Neural progenitor cell (in vitro differentiated cells): Measurements from ENCODE around the gene PSTPIP1. TPM values are rescaled to one million over a fixed set of nuclear protein-coding genes. Genes with fewer than 3 reads are reported as not detected.
A peak's percentile ranks its signal among the peaks of the same experiment; 100 is the strongest.

Source experiments
- DNase-seq: peaks from one replicate; pipeline ENCODE4 v3.0.0-alpha.2; 2016; ENCODE audit warnings: low spot score
- H2AFZ ChIP-seq: fragments of 200-600 bp; sonication (generic); replicated peaks from 2 replicates; pipeline ENCODE4 v1.6.1; 2016; ENCODE audit warnings: antibody characterized with exemption
- H3F3A ChIP-seq: fragments of 200-600 bp; sonication (generic); 2 replicates; pipeline ENCODE4 v1.6.1; 2016; ENCODE audit warnings: antibody characterized with exemption, low read depth
- H3K27ac ChIP-seq: fragments of 200-600 bp; sonication (generic); 2 replicates; pipeline ENCODE4 v1.5.1; 2016; ENCODE audit warnings: mild to moderate bottlenecking
- H3K27me3 ChIP-seq: fragments of 200-600 bp; sonication (generic); 2 replicates; pipeline ENCODE4 v1.6.1; 2016; ENCODE audit warnings: mild to moderate bottlenecking, moderate library complexity
- H3K36me3 ChIP-seq: fragments of 200-600 bp; sonication (generic); 2 replicates; pipeline ENCODE4 v1.5.1; 2016
- H3K4me1 ChIP-seq: fragments of 200-600 bp; sonication (generic); 2 replicates; pipeline ENCODE4 v1.6.1; 2016; ENCODE audit warnings: mixed run types
- H3K4me2 ChIP-seq: fragments of 200-600 bp; sonication (generic); 2 replicates; pipeline ENCODE4 v1.6.1; 2016
- H3K4me3 ChIP-seq: fragments of 200-600 bp; sonication (generic); 2 replicates; pipeline ENCODE4 v1.5.1; 2016
- H3K79me2 ChIP-seq: fragments of 200-600 bp; sonication (generic); 2 replicates; pipeline ENCODE4 v1.6.1; 2016; ENCODE audit warnings: low read depth
- H3K9ac ChIP-seq: fragments of 200-600 bp; sonication (generic); 2 replicates; pipeline ENCODE4 v1.6.1; 2016
- H3K9me3 ChIP-seq: fragments of 200-600 bp; sonication (generic); 2 replicates; pipeline ENCODE4 v1.5.1; 2016; ENCODE audit warnings: low read depth
- H4K20me1 ChIP-seq: fragments of 200-600 bp; sonication (generic); 2 replicates; pipeline ENCODE4 v1.6.1; 2016; ENCODE audit warnings: low read depth
- H3K27ac Mint-ChIP-seq: 3 replicates; pipeline ENCODE4 v1.8.0; 2021; ENCODE audit warnings: mixed read lengths
- H3K27me3 Mint-ChIP-seq: 2 replicates; pipeline ENCODE4 v1.8.0; 2022; ENCODE audit warnings: low read depth, mild to moderate bottlenecking, inconsistent platforms, moderate library complexity, mixed read lengths; ENCODE audit not compliant: insufficient read depth
- H3K36me3 Mint-ChIP-seq: 3 replicates; pipeline ENCODE4 v1.8.0; 2021; ENCODE audit warnings: mixed read lengths
- H3K4me1 Mint-ChIP-seq: 3 replicates; pipeline ENCODE4 v1.8.0; 2021; ENCODE audit warnings: mixed read lengths
- H3K4me3 Mint-ChIP-seq: 3 replicates; pipeline ENCODE4 v1.8.0; 2021; ENCODE audit warnings: mild to moderate bottlenecking, moderate library complexity, mixed read lengths
- H3K9me3 Mint-ChIP-seq: 3 replicates; pipeline ENCODE4 v1.8.0; 2020; ENCODE audit warnings: mixed read lengths
- CTCF ChIP-seq: fragments of 200-600 bp; sonication (generic); IDR thresholded peaks from 2 replicates; pipeline ENCODE4 v1.5.1; 2017; ENCODE audit warnings: antibody characterized with exemption, mild to moderate bottlenecking
- EZH2 ChIP-seq: fragments of 200-600 bp; sonication (generic); IDR thresholded peaks from 2 replicates; pipeline ENCODE4 v1.6.1; 2017; ENCODE audit warnings: antibody characterized with exemption, mild to moderate bottlenecking, moderate library complexity
- EZH2phosphoT487 ChIP-seq: fragments of 200-600 bp; sonication (generic); IDR thresholded peaks from 2 replicates; pipeline ENCODE4 v1.6.1; 2017; ENCODE audit warnings: antibody characterized with exemption
- total RNA-seq: library from RNA; depleted of rRNA; stranded (reverse); fragments of >200 nt; gene quantifications from 2 replicates; pipeline ENCODE4 v1.2.3, GENCODE V29; 2015; ENCODE audit warnings: low replicate concordance

The PSTPIP1 gene
- total RNA-seq, 1 donor from 2014 or later: 0.19 TPM

GRCh38 chr15:76982356-76982755, 12.6 kb upstream of the PSTPIP1 start:
- no peaks in the 10 kb centered on the region for H3K36me3 Mint-ChIP-seq
- TF ChIP-seq EZH2 (no peak), CTCF (no peak), EZH2phosphoT487 (no peak)
- Histone ChIP-seq H3K79me2 (no peaks in the 10 kb centered on the region), H4K20me1 (no peaks in the 10 kb centered on the region), H3K4me3 (no peak overlapping the region), H3K36me3 (no peaks in the 10 kb centered on the region), H3F3A (peaks cover 9% of the 10 kb centered on the region), H3K4me1 (peaks cover 17% of the 10 kb centered on the region), H2AFZ (peak overlapping the region; percentile 26), H3K9me3 (no peaks in the 10 kb centered on the region), H3K27ac (no peak overlapping the region), H3K27me3 (no peaks in the 10 kb centered on the region), H3K9ac (no peak overlapping the region), H3K4me2 (no peak overlapping the region)
- H3K4me1 Mint-ChIP-seq: peaks cover 16% of the 10 kb centered on the region
- no peak overlapping the region for H3K27ac Mint-ChIP-seq
- no peak for DNase-seq
- peaks cover 8% of the 10 kb centered on the region for H3K9me3 Mint-ChIP-seq
- peak overlapping the region; percentile 16 for H3K4me3 Mint-ChIP-seq
- H3K27me3 Mint-ChIP-seq: peaks cover 6% of the 10 kb centered on the region

GRCh38 chr15:76982756-76983155, 12.2 kb upstream of the PSTPIP1 start:
- H3K9me3 Mint-ChIP-seq: peaks cover 8% of the 10 kb centered on the region
- peak overlapping the region; percentile 63 for H3K27ac Mint-ChIP-seq
- Histone ChIP-seq H3K9ac (no peak overlapping the region), H3K4me3 (no peak overlapping the region), H3K79me2 (no peaks in the 10 kb centered on the region), H3F3A (peaks cover 9% of the 10 kb centered on the region), H4K20me1 (no peaks in the 10 kb centered on the region), H3K4me2 (peak overlapping the region; percentile 31), H3K9me3 (no peaks in the 10 kb centered on the region), H3K4me1 (peaks cover 17% of the 10 kb centered on the region), H3K27me3 (no peaks in the 10 kb centered on the region), H3K27ac (no peak overlapping the region), H2AFZ (peak overlapping the region; percentile 26), H3K36me3 (no peaks in the 10 kb centered on the region)
- H3K36me3 Mint-ChIP-seq: no peaks in the 10 kb centered on the region
- H3K4me3 Mint-ChIP-seq: peak overlapping the region; percentile 16
- TF ChIP-seq EZH2phosphoT487 (no peak), CTCF (no peak), EZH2 (no peak)
- no peak for DNase-seq
- peaks cover 16% of the 10 kb centered on the region for H3K4me1 Mint-ChIP-seq
- H3K27me3 Mint-ChIP-seq: peaks cover 6% of the 10 kb centered on the region

- H3K9ac ChIP-seq: no peak overlapping the region
- H3K79me2 ChIP-seq: no peaks in the 10 kb centered on the region
- peaks cover 17% of the 10 kb centered on the region for H3K4me1 ChIP-seq
- H3K36me3 Mint-ChIP-seq: no peaks in the 10 kb centered on the region
- H3K27ac Mint-ChIP-seq: peak overlapping the region; percentile 57
- H3K4me2 ChIP-seq: peak overlapping the region; percentile 11
- H3K27ac ChIP-seq: no peak overlapping the region
- no peaks in the 10 kb centered on the region for H3K9me3 ChIP-seq
- H3K4me3 ChIP-seq: no peak overlapping the region
- H4K20me1 ChIP-seq: no peaks in the 10 kb centered on the region
- no peak for TF ChIP-seq EZH2phosphoT487
- no peak for DNase-seq
- H3K9me3 Mint-ChIP-seq: peaks cover 8% of the 10 kb centered on the region
- peaks cover 18% of the 10 kb centered on the region for H3K4me1 Mint-ChIP-seq
- H3K27me3 ChIP-seq: no peaks in the 10 kb centered on the region
- H2AFZ ChIP-seq: no peak overlapping the region
- H3K36me3 ChIP-seq: no peaks in the 10 kb centered on the region
- H3K27me3 Mint-ChIP-seq: peaks cover 4% of the 10 kb centered on the region
- H3F3A ChIP-seq: peaks cover 9% of the 10 kb centered on the region
- H3K4me3 Mint-ChIP-seq: no peak overlapping the region
Measured at GRCh38 chr15:76983590-76984375, 11.1 kb upstream of the PSTPIP1 start.

GRCh38 chr15:76986743-76987142, 8.2 kb upstream of the PSTPIP1 start:
- Mint-ChIP-seq H3K27me3 (peaks cover 5% of the 10 kb centered on the region), H3K9me3 (no peaks in the 10 kb centered on the region), H3K27ac (no peak overlapping the region), H3K4me1 (peaks cover 24% of the 10 kb centered on the region), H3K4me3 (no peak overlapping the region), H3K36me3 (no peaks in the 10 kb centered on the region)
- no peak for DNase-seq
- Histone ChIP-seq H3F3A (peaks cover 9% of the 10 kb centered on the region), H3K27me3 (no peaks in the 10 kb centered on the region), H3K36me3 (no peaks in the 10 kb centered on the region), H3K4me2 (no peak overlapping the region), H4K20me1 (no peaks in the 10 kb centered on the region), H3K9ac (no peak overlapping the region), H3K79me2 (no peaks in the 10 kb centered on the region), H3K9me3 (no peaks in the 10 kb centered on the region), H3K4me3 (no peak overlapping the region), H2AFZ (no peak overlapping the region), H3K27ac (no peak overlapping the region), H3K4me1 (peaks cover 20% of the 10 kb centered on the region)
- TF ChIP-seq CTCF: no peak
